Hematopoietic multipotent progenitor cell treated with erythropoietin and hydrocortisone succinate and interleukin-3 and kit ligand, for 17 days (in vitro differentiated cells): ENCODE results near the gene GPR89A.
"Not testable (repeated sequence)": the region's sequence is repeated elsewhere in the genome, so short reads cannot be mapped to it uniquely, and the experiment has no call there.

ENCODE experiments used
- DNase-seq: peaks from one replicate; pipeline ENCODE4 v3.0.0-alpha.2; 2015; ENCODE audit warnings: low spot score

The GPR89A gene

DNA sequence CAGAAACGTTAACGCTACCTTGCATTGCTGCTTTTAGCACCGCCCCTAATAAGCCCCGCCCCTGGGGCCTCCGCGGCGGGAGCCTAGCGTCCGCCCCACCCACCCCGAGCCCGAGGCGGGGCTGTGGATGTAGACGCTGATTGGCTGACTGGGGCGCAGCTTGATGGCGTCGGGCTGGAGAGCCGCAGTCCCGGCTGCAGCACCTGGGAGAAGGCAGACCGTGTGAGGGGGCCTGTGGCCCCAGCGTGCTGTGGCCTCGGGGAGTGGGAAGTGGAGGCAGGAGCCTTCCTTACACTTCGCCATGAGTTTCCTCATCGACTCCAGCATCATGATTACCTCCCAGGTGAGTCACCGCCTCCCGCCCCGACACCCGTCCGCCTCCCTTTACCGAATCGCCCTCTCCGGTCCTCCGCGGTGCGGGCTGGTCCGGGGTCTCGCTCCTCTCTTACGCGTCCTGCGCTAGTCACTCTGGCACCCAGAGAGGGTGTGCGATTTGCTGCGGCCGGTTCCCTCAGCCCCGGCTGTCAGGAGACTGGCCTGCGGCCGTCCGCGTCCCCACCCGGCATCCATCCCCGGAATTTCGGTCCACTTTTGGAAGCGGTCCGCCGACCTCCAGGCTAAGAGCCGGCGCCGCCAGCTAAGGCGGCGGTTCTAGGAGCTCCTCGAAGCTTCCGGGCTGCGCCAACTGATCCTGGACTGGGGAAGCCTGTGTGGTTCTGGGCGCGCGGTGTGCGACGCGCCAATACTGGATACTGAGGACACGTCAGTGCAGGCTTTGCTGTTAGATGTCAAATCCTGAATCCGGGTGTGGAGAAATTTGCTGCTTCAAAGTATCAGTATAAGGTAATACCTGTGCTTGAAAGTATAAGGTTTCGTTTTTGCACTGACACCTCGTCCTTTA is at the start of gene GPR89A:
TSS of gene GPR89A (plus strand) at position 156 of the 901 bp plus-strand sequence. CDS start at position 302, 146 bp downstream.
- DNase-seq: peak; percentile 95

- not testable (repeated sequence) for DNase-seq
Measured at GRCh38 chr1:145586820-145587219, 21.0 kb upstream of the GPR89A start.

GRCh38 chr1:145590806-145591205 is 17.0 kb upstream of the GPR89A start:
- DNase-seq: not testable (repeated sequence)

GRCh38 chr1:145592347-145592746 is 15.4 kb upstream of the GPR89A start:
- DNase-seq: not testable (repeated sequence)

DNA sequence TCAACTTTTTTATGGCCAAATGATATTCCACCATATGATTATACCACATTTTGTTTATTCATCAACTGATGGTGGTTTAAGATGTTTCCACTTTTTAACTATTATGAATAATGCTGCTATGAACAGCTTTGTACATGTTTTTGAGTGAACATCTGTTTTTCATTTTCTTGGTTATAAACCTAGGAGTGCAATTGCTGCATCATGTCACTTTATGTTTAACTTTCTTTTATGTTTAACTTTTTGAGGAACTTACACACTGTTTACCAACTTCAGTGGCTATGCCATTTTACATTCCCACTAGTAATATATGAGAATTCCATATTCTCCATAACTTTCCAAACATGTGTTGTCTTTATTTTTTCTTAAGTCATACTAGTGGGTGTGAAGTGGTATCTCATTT is 12.4 kb upstream of the GPR89A start:
- not testable (repeated sequence) for DNase-seq

- DNase-seq: not testable (repeated sequence)
Measured at GRCh38 chr1:145596236-145596635, 11.6 kb upstream of the GPR89A start.

DNA sequence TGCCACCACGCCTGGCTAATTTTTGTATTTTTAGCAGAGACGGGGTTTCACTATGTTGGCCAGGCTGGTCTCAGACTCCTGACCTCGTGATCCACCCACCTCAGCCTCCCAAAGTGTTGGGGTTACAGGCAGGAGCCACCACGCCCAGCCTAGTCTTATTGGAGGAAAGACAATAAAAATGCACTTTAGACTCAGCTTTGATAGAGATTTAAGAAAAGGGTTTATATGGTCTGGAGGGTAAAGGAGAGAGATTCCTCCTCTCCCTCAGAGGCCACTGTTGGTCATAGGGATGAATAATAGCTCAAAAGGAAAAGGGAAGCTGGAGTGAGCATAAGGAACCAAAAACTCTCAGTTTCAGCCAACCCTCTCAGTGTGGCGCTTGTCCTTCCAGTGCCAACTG is 8.4 kb upstream of the GPR89A start:
- DNase-seq: not testable (repeated sequence)

GRCh38 chr1:145601593-145601992 is 6.2 kb upstream of the GPR89A start:
- DNase-seq: no peak

GRCh38 chr1:145606840-145607239 is 948 bp upstream of the GPR89A start:
- DNase-seq: peak; percentile 50

DNA sequence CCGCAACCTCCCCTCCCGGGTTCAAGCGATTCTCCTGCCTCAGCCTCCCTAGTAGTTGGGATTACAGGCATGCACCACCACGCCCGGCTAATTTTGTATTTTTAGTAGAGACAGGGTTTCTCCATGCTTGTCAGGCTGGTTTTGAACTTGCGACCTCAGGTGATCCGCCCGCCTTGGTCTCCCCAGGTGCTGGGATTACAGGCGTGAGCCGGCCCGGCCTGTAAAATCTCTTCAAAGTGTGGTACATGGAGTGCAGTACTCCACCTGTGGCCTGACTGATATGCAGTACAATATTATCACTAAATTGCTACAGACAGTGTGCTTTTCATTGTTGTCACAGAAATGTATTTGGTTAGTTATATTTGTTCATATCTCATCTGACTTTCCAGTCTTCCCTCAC is 499 bp upstream of the GPR89A start:
- DNase-seq: not testable (repeated sequence)

- DNase-seq: peak; percentile 14
Measured at GRCh38 chr1:145610744-145611143, 3.0 kb downstream of the GPR89A start.

GRCh38 chr1:145620073-145620472 is 12.3 kb downstream of the GPR89A start:
- DNase-seq: not testable (repeated sequence)

DNA sequence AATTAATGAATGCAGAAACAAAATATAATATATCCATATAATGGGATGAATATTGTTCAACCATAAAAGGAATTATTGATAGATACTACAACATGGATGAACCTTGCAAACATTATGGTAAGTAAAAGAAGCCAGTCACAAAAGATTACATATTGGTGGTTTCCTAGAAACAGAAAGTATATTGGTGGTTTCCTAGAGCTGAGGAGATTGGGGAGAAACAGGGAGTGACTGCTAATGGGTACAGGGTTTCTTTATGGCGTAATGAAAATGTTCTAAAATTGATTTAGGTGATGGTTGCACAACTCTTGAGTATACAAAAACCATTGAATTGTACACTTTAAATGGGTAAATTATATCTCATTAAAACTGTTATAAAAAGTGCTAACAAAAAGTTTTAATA is 14.4 kb downstream of the GPR89A start:
- DNase-seq: not testable (repeated sequence)

DNA sequence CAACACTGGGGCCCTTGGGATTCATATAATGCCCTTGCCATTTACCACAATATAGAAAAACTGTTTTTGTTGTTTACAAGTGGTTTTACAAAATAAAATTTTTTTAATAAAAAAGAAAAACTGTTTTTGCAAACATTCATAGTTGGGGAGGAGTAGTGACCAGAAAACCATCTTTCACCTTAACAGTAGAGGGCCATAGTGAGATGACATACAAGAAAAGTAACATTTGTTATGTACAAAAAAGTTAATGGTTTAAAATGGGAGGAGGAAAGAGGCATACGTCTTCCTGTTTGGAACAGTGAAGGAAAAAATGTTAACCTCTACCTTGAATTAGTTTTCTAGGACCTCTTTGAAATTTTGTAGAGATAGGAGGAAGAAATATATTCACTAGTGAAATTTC is 28.4 kb downstream of the GPR89A start:
- not testable (repeated sequence) for DNase-seq

GRCh38 chr1:145641886-145642285 is 34.1 kb downstream of the GPR89A start:
- not testable (repeated sequence) for DNase-seq

DNA sequence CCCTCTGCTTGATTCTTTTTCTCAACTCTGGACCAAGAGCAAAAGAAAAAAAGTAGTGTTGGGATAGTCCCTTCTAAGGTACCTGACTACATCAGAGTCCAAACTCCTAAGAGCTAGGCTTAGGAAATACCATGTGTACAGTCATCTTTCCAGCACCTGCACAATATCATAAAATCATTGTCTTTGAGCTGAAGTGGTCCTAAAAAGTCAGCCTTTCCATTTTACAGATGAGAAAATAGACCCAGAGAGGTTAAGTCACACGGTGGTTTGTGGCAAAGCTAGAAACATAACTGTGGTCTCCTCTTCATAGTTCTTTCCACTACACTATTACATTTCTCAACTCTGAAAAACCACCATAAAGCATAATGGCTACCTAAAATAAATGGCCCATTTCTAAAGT is 36.2 kb downstream of the GPR89A start:
- not testable (repeated sequence) for DNase-seq

GRCh38 chr1:145656245-145656943 is 48.6 kb downstream of the GPR89A start:
- not testable (repeated sequence) for DNase-seq

DNA sequence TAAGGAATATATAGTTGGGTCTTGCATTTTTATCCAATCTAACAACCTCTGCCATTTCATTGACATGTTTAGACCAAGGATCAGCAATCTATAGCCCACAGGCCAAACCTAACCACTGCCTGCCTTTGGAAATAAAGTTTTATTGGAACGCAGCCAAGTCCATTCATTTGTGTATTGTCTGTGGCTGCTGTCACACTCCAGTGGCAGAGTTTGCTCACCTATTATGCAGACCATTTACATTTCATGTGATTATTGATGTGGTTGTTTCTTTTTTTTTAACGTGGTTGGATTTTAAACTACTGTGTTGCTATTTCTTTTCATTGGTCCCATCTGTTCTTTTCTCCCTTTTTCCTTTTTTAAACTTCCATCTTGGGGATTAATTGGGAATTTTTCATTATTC is 54.7 kb downstream of the GPR89A start:
- DNase-seq: not testable (repeated sequence)

DNA sequence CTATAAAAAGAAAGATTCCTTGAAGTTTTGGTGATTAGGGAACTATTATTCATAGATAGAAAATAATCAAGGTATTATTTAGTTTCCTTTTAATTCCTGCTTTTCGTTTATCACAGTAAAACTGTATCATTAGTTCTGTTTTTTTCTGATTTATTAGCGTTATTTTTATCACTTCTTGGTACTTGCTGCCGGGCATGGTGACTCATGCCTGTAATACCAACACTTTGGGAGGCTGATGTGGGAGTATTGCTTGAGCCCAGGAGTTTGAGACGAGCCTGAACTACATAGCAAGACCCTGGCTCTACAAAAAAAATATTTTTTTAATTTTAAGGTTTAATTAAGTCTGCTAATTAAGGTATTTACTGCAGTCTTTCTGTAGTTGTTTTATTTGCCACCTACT is 57.2 kb downstream of the GPR89A start:
- not testable (repeated sequence) for DNase-seq

DNA sequence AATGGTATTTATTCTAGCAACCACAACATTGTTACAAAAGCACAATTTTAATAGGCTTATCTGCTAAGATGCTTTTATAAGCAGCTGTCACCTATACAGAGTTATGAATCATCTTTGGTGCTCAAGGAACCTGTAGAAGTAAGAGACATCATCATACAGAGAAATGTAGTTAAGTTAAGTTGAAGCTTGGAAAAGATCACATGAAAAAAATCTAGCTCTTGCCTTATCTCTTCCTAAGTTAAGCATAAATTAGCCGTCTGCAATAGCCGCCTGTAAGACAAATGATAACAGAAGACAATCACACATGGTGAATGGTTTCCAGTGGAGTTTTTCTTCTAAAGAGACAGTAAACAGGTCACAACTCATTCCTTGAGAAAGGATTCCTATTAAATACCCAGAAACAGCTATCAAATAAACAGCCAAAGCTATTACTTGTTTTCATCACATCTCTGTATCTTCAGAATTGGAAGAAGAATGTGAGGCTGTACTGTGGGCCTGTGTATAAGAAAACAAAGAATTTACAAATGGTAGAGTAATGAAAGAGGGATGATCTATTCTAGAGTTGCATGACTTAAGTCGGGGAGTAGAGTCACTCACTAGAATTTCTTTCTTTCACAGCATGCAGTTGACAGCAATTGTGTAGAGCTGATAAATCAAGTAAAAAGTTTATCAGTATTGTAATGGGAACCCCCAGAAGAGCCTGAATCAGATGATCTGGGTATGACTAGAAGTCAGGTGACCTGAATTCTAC is 63.4 kb downstream of the GPR89A start:
- not testable (repeated sequence) for DNase-seq

GRCh38 chr1:145673217-145673616 is 65.4 kb downstream of the GPR89A start:
- not testable (repeated sequence) for DNase-seq

DNA sequence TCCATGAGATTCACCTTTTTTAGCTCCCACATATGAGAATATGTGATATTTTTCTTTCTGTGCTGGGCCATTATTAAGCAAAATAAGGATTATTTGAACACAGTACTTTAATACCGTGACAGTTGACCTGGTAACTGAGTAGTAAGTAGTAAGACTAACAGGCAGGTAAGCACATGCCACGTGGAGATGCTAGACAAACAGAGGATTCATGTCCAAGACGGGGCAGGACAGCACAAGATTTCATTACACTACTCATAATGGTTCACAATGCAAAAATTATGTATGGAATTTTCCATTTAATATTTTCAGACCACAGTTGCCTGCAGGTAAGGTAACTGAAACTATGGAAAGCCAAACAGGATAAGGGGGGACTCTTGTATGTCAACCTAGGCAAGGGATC is 77.1 kb downstream of the GPR89A start:
- DNase-seq: not testable (repeated sequence)
